HepG2 (cell line): ENCODE measurements around the gene TMPRSS7.

Experiments
- HNRNPK ChIP-seq: fragments of 200-400 bp; formaldehyde crosslinking; IDR thresholded peaks from 2 replicates; pipeline ENCODE4 v1.6.1; 2018; ENCODE audit warnings: low read length, low read depth, moderate library complexity, mild to moderate bottlenecking; ENCODE audit not compliant: poor library complexity, severe bottlenecking
- JUNB ChIP-seq: sonication (generic); formaldehyde crosslinking; IDR thresholded peaks from 2 replicates; pipeline ENCODE4 v1.8.0; 2022; ENCODE audit warnings: missing genetic modification reagents, mild to moderate bottlenecking, borderline replicate concordance
- NFYB ChIP-seq: sonication (generic); formaldehyde crosslinking; IDR thresholded peaks from 2 replicates; pipeline ENCODE4 v1.4.0; 2020; ENCODE audit warnings: missing genetic modification reagents
- XRCC5 ChIP-seq: fragments of 200-400 bp; formaldehyde crosslinking; optimal IDR thresholded peaks from 2 replicates; pipeline ENCODE3; 2017; ENCODE audit warnings: mild to moderate bottlenecking, low read length
- ZNF7 ChIP-seq: IDR thresholded peaks from 2 replicates; pipeline ENCODE4 v1.6.1; 2016; ENCODE audit warnings: missing biosample characterization, missing genetic modification reagents

- TF ChIP-seq XRCC5 (no peak), NFYB (CRISPR knock-in tag) (no peak), HNRNPK (no peak), JUNB (CRISPR knock-in tag) (no peak), ZNF7 (CRISPR knock-in tag) (no peak)
These were observed 12.7 kb downstream of the TMPRSS7 start for GRCh38 chr3:112047264-112047663.
